Measurements from ENCODE around the gene KRTAP5-4.

DNA sequence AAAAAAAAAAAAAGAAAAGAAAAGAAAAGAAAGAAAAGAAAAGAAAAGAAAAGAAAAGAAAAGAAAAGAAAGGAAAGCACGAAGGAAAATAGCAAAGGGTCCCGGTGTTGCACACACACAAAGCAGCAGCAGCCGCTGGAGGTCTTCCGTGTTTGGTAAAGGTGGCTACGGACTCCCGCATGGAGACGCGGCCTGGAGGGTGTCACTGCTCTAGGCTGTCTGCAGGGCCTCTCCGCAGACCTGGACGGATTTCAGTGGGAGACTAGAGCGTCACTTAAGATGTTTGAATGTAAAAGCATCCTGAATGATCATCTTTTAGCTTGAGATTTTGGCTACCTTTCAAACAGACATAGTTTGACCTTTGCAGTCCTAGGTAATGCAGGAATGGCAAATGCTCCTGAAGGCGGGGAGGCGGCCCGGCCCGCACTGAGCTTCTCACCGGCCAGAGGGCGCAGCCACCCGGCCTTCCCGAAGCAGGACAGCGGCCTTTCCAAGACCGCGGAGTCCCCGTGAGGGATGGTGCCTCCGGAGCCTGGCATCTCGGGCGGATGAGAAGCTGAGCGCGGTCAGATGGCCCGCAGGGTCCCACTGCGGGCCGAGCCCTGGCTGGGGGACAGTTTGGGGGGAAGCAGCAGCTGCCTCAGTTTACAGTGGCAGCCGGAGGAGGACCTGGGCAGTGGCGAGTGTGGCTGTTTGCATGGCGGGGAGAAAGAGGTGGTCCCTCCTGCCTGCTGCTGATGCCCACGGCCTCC, 26.1 kb upstream of the KRTAP5-4 start:
- TF ChIP-seq, protein P1, sequence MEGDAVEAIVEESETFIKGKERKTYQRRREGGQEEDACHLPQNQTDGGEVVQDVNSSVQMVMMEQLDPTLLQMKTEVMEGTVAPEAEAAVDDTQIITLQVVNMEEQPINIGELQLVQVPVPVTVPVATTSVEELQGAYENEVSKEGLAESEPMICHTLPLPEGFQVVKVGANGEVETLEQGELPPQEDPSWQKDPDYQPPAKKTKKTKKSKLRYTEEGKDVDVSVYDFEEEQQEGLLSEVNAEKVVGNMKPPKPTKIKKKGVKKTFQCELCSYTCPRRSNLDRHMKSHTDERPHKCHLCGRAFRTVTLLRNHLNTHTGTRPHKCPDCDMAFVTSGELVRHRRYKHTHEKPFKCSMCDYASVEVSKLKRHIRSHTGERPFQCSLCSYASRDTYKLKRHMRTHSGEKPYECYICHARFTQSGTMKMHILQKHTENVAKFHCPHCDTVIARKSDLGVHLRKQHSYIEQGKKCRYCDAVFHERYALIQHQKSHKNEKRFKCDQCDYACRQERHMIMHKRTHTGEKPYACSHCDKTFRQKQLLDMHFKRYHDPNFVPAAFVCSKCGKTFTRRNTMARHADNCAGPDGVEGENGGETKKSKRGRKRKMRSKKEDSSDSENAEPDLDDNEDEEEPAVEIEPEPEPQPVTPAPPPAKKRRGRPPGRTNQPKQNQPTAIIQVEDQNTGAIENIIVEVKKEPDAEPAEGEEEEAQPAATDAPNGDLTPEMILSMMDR (IDR thresholded peaks at IDR 0.05; ENCODE audit: insufficient read depth, low read depth, low read length): no peak
- TF ChIP-seq EZH2 (IDR thresholded peaks at IDR 0.05; ENCODE audit: insufficient read depth, low read length): no peak

Data from astrocyte (in vitro differentiated cells and primary cell).